COLO668 (cell line): ENCODE results near the gene MUTYH.
"Not testable (repeated sequence)": the region's sequence is repeated elsewhere in the genome, so short reads cannot be mapped to it uniquely, and the experiment has no call there.

ENCODE experiments used
- DNase-seq: peaks from one replicate; lab custom pipeline; 2025; ENCODE audit not compliant: unreplicated experiment; lab: John Stamatoyannopoulos, UW

MUTYH gene

GRCh38 chr1:45325851-45326506, 14.3 kb downstream of the MUTYH start:
- no peak for DNase-seq

GRCh38 chr1:45322486-45323040, 17.7 kb downstream of the MUTYH start:
- DNase-seq, result no peak

- DNase-seq, result no peak
These were observed 18.8 kb downstream of the MUTYH start for GRCh38 chr1:45321444-45321843.

DNA sequence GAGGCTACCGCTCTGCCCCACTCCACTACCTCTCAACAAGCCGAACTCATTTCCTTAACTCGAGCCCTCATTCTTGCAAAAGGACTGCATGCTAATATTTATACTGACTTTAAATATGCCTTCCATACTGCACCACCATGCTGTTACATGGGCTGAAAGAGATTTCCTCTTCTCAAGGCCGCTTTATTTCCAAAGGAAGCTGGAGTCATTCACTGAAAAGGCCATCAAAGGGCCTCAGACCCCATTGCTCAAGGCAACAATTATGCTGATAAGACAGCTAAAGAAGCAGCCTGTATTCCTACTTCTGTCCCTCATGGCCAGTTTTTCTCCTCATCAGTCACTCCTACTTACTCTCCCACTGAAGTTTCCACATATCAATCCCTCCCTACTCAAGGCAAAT, 20.5 kb downstream of the MUTYH start:
- DNase-seq, result no peak

DNA sequence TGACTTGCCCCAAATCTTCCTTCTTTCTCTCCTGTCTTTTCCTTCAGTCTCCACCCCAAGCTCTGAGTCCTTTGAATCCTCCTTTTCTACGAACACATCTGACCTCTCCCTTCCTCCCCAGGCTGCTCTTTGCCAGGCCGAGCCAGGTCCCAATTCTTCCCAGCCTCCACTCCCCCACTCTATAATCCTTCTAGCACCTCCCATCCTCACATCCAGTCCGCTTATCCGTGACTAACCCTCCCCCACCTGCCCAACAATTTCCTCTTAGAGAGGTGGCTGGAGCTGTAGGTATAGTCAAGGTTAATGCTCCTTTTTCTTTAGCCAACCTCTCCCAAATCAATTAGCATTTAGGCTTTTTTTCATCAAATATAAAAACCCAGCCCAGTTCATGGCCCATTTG, 23.1 kb downstream of the MUTYH start:
- no peak for DNase-seq

DNA sequence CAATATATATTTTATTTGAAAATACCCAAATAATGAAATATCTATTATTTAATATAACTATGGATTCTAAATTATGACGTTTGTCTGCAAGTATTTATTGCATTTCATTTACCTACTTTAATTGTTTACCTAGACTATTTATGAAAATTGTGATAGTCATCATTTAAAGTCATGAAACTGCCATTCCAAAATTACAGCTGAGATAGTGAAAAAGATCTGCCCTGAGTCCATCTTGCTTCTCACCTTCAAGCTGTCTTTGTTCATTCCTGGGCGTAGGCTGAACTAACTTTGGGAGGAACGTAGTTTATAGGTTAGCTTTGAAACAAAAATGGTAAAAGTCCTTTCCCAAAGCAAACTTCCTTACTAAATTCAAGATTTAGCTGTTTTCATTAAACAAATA, 26.0 kb downstream of the MUTYH start:
- no peak for DNase-seq

DNA sequence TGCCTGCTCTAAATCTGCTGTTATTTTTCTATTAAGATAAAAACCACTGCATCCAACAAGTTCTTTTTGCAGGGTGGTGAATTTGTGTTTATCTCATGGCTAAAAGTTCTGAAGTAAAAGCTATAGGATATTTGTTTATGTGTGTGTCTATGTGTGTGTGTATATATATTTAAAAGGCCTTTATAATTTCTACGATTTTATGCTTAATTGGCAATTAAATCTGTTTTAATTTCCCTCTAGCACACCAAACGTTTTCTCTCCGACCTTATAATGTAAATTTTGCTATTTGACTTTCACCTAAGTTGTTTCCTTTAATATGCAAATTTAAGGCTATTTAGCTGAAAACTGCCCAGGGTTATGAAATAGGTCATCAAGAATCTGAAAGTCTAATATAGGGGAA, 33.3 kb downstream of the MUTYH start:
- DNase-seq, result no peak

DNA sequence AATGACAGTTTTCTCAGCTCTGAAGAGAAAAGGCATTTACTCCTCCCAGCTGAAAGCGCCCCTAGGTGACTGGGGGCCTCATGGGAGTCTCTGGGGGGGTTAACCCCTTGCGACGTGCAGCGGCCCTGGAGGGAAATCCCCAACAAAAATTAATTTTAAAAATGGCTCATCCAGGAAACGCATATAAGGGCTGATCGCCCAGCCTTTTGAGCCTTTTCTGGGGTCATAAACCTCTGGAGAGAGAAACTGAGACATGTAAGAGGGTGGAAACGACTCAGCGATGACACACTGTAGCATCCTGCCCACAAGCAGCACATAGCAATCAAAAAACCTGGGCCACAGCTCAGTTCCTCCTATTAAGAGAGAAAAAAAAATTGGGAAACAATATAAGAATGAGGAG, 33.9 kb downstream of the MUTYH start:
- DNase-seq, result no peak

DNA sequence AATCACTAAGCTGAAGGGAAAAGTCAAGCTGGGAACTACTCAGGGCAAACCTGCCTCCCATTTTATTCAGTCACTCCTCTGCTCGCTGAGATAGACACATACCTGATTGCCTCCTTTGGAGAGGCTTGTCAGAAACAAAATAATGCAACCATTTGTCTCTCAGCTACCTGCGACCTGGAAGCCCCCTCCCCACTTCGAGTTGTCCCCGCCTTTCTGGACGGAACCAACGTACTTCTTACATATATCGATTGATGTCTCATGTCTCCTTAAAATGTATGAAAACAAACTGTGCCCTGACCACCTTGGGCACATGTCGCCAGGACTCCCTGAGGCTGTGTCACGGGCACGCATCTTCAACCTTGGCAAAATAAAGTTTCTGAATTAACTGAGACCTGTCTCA, 35.0 kb downstream of the MUTYH start:
- DNase-seq, result no peak

DNA sequence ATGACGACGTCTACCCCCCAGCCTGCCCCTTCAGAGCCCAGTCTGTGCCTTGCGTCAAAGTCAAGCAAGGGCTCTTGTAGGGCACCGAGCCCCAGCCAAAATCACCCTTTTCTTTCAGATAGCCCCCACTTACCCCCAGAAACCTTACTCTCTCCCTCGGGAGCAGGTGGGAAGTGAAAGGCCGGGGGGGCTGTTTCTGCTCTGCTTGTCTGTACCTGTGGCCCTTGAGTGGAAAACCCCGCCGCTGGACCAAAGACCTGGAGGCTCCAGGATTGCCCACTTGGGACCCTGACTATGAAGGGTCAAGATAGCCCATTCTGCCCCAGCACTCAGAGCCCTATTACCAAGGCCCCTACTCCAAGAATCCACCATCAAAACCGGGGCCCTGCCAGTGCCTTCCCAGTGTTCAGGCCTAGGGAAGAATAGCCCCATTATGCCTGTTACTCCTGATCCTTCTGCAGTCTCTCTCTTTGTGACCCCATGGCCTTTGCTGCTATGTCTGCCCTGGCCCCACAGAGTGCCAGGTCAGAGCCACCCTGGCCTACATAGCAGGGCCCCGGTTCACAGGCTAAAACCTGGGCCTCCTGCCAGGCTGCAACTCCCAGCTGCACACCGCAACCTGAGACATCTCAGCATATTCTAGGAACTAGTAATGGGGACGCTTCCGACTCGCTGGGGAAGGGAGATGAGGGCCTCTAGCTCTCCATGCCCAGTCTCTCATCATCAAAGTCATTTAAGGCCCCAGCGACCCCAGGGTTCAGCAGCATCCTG, 35.7 kb downstream of the MUTYH start:
- peak; percentile 46 for DNase-seq

DNA sequence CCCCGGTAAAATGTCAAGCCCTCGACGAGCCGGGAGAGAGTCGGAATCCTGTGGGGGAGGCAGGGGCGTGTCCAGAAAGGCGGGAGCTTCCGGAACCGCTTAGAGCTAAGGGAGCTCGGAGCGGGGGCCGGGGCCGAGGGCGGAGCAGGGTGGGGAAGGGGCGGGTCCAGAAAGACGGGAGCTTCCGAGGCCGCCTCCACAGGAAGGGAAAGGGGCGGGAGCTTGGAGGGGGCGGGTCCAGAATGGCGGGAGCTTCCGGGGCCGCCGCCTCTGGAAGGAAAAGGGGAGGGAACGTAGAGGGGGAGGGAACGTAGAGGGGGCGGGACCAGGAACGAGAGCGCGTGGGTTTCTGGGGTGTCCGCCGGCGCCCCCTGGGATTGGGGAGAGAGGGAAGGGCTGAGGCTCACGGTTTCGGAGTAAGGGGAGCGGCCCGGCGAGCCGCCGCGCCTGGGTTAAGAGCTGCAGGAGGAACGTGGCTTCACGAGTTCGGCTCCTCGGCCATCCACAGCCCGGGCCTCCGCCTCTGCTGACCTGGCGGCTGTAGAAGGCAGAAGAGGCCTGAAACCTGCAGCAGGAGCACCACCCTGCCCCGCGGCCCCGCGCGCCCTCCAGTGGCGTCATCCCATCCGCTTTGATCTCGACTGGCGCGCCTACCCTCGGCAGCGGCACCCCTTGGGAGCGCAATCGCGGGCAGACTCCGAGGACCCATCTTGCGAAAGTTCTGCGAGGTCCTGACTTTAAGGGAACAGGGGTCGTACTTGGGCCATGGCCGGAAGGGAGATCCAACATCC, 36.5 kb downstream of the MUTYH start:
- peak; percentile 100 for DNase-seq

GRCh38 chr1:45302505-45303150, 37.6 kb downstream of the MUTYH start:
- no peak for DNase-seq

DNA sequence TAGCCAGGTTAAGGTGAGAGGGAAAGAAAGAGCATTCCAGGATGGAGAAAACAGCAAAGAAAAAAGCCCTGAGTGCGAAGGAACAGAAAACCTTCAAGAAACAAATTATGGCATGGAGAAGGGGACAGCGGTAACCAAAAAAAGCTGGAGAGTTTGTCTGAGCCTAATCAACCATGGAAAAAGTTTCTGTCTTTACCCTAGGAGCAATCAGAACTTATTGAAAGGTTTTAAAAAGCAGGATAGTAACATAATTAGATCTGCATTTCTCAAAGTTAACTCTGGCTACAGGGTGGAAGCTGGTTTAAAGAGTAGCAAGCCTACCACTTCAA, 39.6 kb downstream of the MUTYH start:
- DNase-seq, result no peak

DNA sequence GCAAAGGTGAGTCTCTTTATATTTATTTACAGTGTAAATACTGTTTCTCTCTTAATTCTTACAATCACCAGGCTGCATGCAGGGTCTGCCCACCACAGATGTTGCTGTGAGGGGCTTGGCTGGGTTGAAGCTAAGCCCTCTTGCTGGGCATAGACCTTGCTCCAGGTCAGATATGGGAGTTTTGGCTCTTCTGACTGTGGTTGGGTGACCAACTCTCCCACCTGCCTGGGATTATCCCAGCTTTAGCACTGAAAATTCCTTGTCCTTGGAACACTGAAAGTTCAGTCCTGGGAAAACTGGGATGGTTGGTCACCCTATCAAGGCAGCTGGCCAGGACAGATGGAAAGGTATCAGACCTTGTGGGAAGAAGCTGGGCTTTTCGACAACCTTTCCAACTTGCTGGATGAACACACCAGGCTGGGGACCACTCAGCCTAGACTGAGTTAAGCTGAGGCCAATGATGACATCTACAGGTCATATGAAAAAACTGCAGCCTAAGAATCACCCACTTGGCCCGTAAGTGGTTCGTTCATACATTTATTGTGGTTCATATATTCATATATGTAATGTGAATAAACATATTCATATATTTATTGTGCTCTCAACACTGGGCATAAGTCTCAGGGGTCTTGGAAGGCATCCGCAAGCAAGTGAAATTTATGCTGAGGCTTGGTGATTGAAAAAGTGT, 40.1 kb downstream of the MUTYH start:
- peak; percentile 68 for DNase-seq

DNA sequence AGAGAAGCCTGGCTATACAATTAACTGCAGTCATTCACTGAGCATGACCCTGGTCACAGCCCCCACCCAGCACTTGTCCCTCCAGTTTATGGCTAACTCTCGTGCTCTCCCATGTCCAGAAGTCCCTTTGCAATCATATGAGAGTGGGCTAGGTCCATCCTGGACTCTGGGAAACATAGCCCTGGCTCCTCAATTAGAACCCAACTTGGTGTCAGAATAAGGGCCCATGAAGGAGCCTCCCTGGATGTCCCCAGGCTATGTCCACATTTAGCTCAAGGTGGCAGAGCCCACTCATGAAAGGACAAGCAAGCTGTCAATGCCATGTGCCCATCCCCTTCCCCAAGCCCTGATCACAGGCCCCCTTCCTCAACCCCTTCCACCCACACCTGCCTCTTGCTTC, 40.9 kb downstream of the MUTYH start:
- DNase-seq, result no peak

DNA sequence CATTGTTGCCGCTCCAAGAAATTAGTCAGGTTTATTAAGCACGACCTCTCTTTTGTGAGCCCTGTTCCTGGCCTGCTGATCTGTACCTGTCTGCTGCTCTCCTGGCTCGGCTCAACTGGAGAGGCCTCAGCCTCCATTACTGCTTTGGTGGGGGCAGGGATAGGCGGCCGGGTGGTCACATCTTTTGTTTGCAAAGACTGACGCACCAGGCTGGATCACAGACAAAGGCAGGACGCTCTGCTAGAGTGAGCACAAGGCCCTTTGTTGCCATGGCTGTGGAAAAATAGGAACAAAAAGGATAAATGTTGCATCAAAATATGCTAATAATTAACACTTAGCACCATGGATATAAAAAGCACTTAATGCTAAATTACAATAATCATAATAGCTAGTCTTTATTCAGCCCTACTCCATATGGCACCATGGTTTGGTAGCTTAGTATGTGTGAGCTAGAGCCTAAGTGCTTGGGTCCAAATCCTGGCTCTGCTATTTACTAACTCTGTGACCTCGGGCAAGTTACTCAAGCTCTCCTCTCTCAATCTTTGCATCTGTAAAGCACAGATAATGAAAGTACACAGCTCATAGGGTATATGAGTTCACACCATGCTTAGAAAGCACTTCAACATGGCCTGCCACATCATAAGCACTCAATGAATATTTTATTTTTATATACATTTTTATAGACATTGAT, 42.4 kb downstream of the MUTYH start:
- DNase-seq, result no peak

DNA sequence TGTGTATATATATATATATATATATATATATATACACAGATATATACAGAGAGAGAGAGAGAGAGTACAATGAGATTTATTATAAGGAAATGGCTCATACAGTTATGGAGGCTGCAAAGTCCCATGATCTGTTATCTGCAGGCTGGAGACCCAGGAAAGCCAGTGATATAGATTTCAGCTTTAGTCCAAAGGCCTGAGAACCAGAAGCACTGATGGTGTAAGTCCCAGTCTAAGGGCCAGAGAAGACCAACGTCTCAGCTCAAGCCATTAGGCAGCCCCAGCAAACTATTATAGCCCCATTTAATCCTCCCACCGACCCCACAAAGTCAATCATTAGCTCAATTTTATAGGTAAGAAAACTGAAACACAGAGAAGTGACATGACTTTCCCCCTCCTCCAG, 48.5 kb downstream of the MUTYH start:
- no peak for DNase-seq

DNA sequence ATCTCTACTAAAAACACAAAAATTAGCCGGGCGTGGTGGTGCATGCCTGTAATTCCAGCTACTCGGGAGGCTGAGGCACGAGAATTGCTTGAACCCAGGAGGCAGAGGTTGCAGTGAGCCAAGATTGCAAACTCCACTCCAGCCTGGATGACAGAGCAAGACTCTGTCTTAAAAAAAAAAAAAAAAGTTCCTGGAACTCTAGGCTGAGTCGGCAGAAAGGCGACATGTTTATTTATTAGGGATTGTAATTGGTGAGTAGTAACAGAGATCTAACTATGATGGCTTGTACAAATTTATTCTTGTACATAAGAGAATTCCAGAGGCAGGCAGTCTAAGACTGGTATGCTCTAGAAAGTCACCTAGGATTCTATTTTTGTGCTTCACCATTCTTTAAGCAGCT, 49.2 kb downstream of the MUTYH start:
- DNase-seq, result not testable (repeated sequence)

- DNase-seq, result not testable (repeated sequence)
These were observed 53.7 kb downstream of the MUTYH start for GRCh38 chr1:45286521-45286920.

GRCh38 chr1:45284858-45285257, 55.4 kb downstream of the MUTYH start:
- DNase-seq, result not testable (repeated sequence)
